IMR-90 (cell line): Measurements from ENCODE around the gene SCN10A. TPM values are rescaled to one million over a fixed set of nuclear protein-coding genes. Genes with fewer than 3 reads are reported as not detected.

Experiments used
- ATAC-seq: fragments of 200-7000 bp; cut with Tn5 transposase; 2 replicates; pipeline ENCODE4 v1.9.1; 2020; ENCODE audit warnings: low read depth, mild to moderate bottlenecking, moderate library complexity
- Bru-seq: library from RNA; stranded (reverse); fragments of 400-500 nt; gene quantifications from one replicate; lab custom pipeline; 2021; lab: Mats Ljungman, UMichigan
- BruChase-seq, 2 experiments: library from RNA; stranded (reverse); fragments of 400-500 nt; gene quantifications; one replicate each; lab custom pipeline; 2021; lab: Mats Ljungman, UMichigan
- BruUV-seq: library from RNA; stranded (reverse); fragments of 400-500 nt; replicated peaks from 2 replicates; lab custom pipeline; 2021; lab: Mats Ljungman, UMichigan
- CTCF ChIA-PET: fragments of 300-600 bp; formaldehyde crosslinking; extraction: SDS; loops from one replicate; lab custom pipeline; 2021; ENCODE audit warnings: antibody characterized with exemption; lab: Yijun Ruan, JAX
- POLR2A ChIA-PET: fragments of 300-600 bp; sonication (Branson Sonifier 250); formaldehyde crosslinking; loops from one replicate; lab custom pipeline; 2022; ENCODE audit warnings: antibody characterized with exemption; ENCODE audit not compliant: unreplicated experiment; lab: Charles Lee
- DNase-seq: peaks from one replicate; pipeline ENCODE4 v3.0.0; 2013
- H2AFZ ChIP-seq: replicated peaks from 2 replicates; pipeline ENCODE3; 2013; ENCODE audit warnings: low read length, mild to moderate bottlenecking; ENCODE audit not compliant: poor library complexity
- H2AK5ac ChIP-seq: 2 replicates; pipeline ENCODE4 v1.6.1; 2013; ENCODE audit warnings: low read depth, low read length, inconsistent platforms
- H2AK9ac ChIP-seq: replicated peaks from 2 replicates; pipeline ENCODE3; 2013; ENCODE audit warnings: mild to moderate bottlenecking, low read depth, low read length, moderate library complexity; ENCODE audit not compliant: poor library complexity
- H2BK120ac ChIP-seq: 2 replicates; pipeline ENCODE4 v1.6.1; 2013; ENCODE audit warnings: low read depth, low read length, inconsistent platforms
- H2BK15ac ChIP-seq: 3 replicates; pipeline ENCODE4 v1.6.1; 2013; ENCODE audit warnings: low read depth, low read length, inconsistent platforms
- H2BK20ac ChIP-seq: 2 replicates; pipeline ENCODE4 v1.6.1; 2013; ENCODE audit warnings: low read depth, mild to moderate bottlenecking, inconsistent platforms, low read length, moderate library complexity
- H2BK5ac ChIP-seq: 2 replicates; pipeline ENCODE4 v1.6.1; 2013; ENCODE audit warnings: mild to moderate bottlenecking, low read depth, low read length, inconsistent platforms; ENCODE audit not compliant: poor library complexity, severe bottlenecking
- H3K14ac ChIP-seq: replicated peaks from 2 replicates; pipeline ENCODE4 v1.6.1; 2013; ENCODE audit warnings: low read depth, low read length, inconsistent platforms
- H3K18ac ChIP-seq: 2 replicates; pipeline ENCODE4 v1.6.1; 2013; ENCODE audit warnings: low read depth, low read length, control low read depth
- H3K23ac ChIP-seq: 2 replicates; pipeline ENCODE4 v1.6.1; 2013; ENCODE audit warnings: low read depth, low read length, inconsistent platforms
- H3K27ac ChIP-seq: 2 replicates; pipeline ENCODE4 v1.5.1; 2013; ENCODE audit warnings: mild to moderate bottlenecking, control low read depth, low read length; ENCODE audit not compliant: insufficient read depth
- H3K27me3 ChIP-seq: 2 replicates; pipeline ENCODE4 v1.6.1; 2013; ENCODE audit warnings: low read length; ENCODE audit not compliant: control insufficient read depth, insufficient read depth
- H3K36me3 ChIP-seq: 2 replicates; pipeline ENCODE4 v1.6.1; 2013; ENCODE audit warnings: low read length, mixed read lengths; ENCODE audit not compliant: control insufficient read depth, insufficient read depth
- H3K4ac ChIP-seq: 2 replicates; pipeline ENCODE4 v1.6.1; 2013; ENCODE audit warnings: low read depth, low read length, inconsistent platforms
- H3K4me1 ChIP-seq: 2 replicates; pipeline ENCODE4 v1.6.1; 2013; ENCODE audit warnings: low read length, mixed read lengths; ENCODE audit not compliant: control insufficient read depth, insufficient read depth
- H3K4me2 ChIP-seq: 2 replicates; pipeline ENCODE4 v1.6.1; 2013; ENCODE audit warnings: low read depth, mild to moderate bottlenecking, control low read depth, low read length, moderate library complexity
- H3K4me3 ChIP-seq: 2 replicates; pipeline ENCODE4 v1.5.1; 2013; ENCODE audit warnings: low read depth, mild to moderate bottlenecking, control low read depth, low read length, moderate library complexity; ENCODE audit not compliant: insufficient read depth
- H3K56ac ChIP-seq: 2 replicates; pipeline ENCODE4 v1.6.1; 2013; ENCODE audit warnings: low read length, inconsistent platforms; ENCODE audit not compliant: insufficient read depth; ENCODE audit errors: extremely low read depth
- H3K79me1 ChIP-seq, 2 experiments: 2 replicates each; pipeline ENCODE4 v1.6.1; 2013; ENCODE audit warnings: low read length in 2 of 2, inconsistent platforms in 1 of 2, low read depth in 1 of 2
- H3K9ac ChIP-seq: 2 replicates; pipeline ENCODE4 v1.6.1; 2013; ENCODE audit warnings: low read depth, low read length, control low read depth
- H3K9me1 ChIP-seq: 2 replicates; pipeline ENCODE4 v1.6.1; 2013; ENCODE audit warnings: low read length, inconsistent platforms; ENCODE audit not compliant: insufficient read depth
- H3K9me3 ChIP-seq: 2 replicates; pipeline ENCODE4 v1.6.1; 2013; ENCODE audit warnings: low read length; ENCODE audit not compliant: control insufficient read depth, insufficient read depth
- H4K20me1 ChIP-seq: 2 replicates; pipeline ENCODE4 v1.6.1; 2013; ENCODE audit warnings: low read length, inconsistent platforms; ENCODE audit not compliant: insufficient read depth
- H4K5ac ChIP-seq: 2 replicates; pipeline ENCODE4 v1.6.1; 2013; ENCODE audit warnings: mild to moderate bottlenecking, low read depth, low read length, control low read depth
- H4K8ac ChIP-seq, 2 experiments: 2 replicates each; pipeline ENCODE4 v1.6.1; 2013; ENCODE audit warnings: low read depth in 2 of 2, low read length in 2 of 2, control low read depth in 1 of 2, inconsistent platforms in 1 of 2
- H4K91ac ChIP-seq: 2 replicates; pipeline ENCODE4 v1.6.1; 2013; ENCODE audit warnings: low read depth, low read length, inconsistent platforms; ENCODE audit not compliant: insufficient read depth
- MAZ ChIP-seq: IDR thresholded peaks from 2 replicates; pipeline ENCODE4 v1.6.1; 2012; ENCODE audit warnings: low read depth, mild to moderate bottlenecking, low read length, improper control_type of control experiment, moderate library complexity, borderline replicate concordance
- WGBS, 2 experiments: methylation state at CpG; one replicate each; pipeline versions ENCODE4 v1.1.5 to v1.1.7; 2013; ENCODE audit warnings: missing lambda C conversion rate in 2 of 2; ENCODE audit not compliant: insufficient read length in 1 of 2; ENCODE audit errors: extremely low coverage in 2 of 2; 5-methylcytosine and 5-hydroxymethylcytosine counted together
- dilution Hi-C: fragments of 300-500 bp; cut with HindIII; formaldehyde crosslinking; loops from one replicate; pipeline ENCODE4 v1.14.3; 2018; ENCODE audit warnings: low sequenced_read_pairs; ENCODE audit not compliant: unreplicated experiment
- in situ Hi-C: fragments of 300-500 bp; cut with MboI; formaldehyde crosslinking; loops from 3 replicates; pipeline ENCODE4 v1.14.3; 2019; ENCODE audit warnings: low sequenced_read_pairs, inconsistent platforms, mixed read lengths
- intact Hi-C: fragments of 100-400 bp; cut with micrococcal nuclease; formaldehyde crosslinking; loops from 2 replicates; pipeline ENCODE4 v1.10.0; 2022
- long read RNA-seq: library from polyadenylated mRNA; unstranded; transcript quantifications from one replicate; pipeline ENCODE4 v2.0.0, GENCODE V29; 2021; ENCODE audit not compliant: unreplicated experiment
- polyA plus RNA-seq, 3 experiments: library from polyadenylated mRNA; depleted of rRNA; stranded (reverse); fragments of >200 nt; gene quantifications; 2 replicates each; pipeline ENCODE4 v1.2.3, GENCODE V29; 2012; ENCODE audit warnings: low replicate concordance in 1 of 3
- total RNA-seq: library from RNA; depleted of rRNA; stranded (reverse); fragments of >200 nt; gene quantifications from 2 replicates; pipeline ENCODE4 v1.2.3, GENCODE V29; 2012; rRNA removed

Gene SCN10A
- not detected in 2 replicates for total RNA-seq
- not detected in 2 replicates for polyA plus RNA-seq (2012; rRNA removed)
- under 0.01 TPM in 1 of 2 replicates, not detected in the other for polyA plus RNA-seq (2012; cell fraction: cytosol; rRNA removed)
- polyA plus RNA-seq (2012; cell fraction: nucleus; rRNA removed; ENCODE audit: low replicate concordance) = 0.01 TPM in 2 replicates
- percentile 3 among the genes with signal in this experiment for Bru-seq, nascent RNA
- percentile 4 among the genes with signal in this experiment for BruChase-seq, experiment 1, labeled RNA remaining after a 6-hour chase
- percentile 2 among the genes with signal in this experiment for BruChase-seq, experiment 2, labeled RNA remaining after a 2-hour chase
- long read RNA-seq = 0 reads

DNA sequence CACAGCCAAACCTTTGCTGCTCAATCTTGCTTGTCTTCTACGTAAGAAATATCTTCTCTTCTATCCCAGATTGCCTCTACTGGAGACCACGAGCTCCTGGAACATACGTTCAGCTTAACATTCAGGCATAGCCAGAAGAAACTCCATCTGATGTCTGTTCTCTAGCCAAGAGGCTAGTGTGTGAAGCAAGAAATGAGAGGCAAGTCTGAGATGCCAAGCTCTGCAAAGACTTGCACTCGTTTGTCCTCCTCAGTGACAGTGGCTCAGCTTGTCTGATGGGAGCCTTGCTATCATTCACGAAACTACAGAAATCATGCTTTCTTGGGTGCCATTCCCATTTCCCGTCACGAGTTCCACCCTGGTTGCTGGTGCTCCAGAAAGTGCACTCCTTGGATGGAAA is at the start of gene SCN10A:
Gene SCN10A (minus strand): TSS at position 192 of the 400 bp plus-strand sequence. CDS start 22,207 bp downstream, outside the sequence.
- no peak for ATAC-seq

More for the DNA sequence above, at the start of gene SCN10A:
- H4K5ac ChIP-seq = no peak within 1 kb of the TSS
- no peak within 1 kb of the TSS for H3K14ac ChIP-seq
- H3K9me1 ChIP-seq = no peaks in the 10 kb centered on the region
- H3K18ac ChIP-seq = no peak within 1 kb of the TSS
- no TSS peak for BruUV-seq
- no peak within 1 kb of the TSS for H2BK15ac ChIP-seq
- WGBS, 2 experiments = 30% methylated on average over 2 of the region's 7 CpGs; no CpG with 5 or more reads in 1 of the 2 experiments
- H3K56ac ChIP-seq = no peak within 1 kb of the TSS
- ChIA-PET POLR2A (no interaction called here), CTCF (interaction anchor here (1.3 kb wide), 1 partner anchor 145 kb away, joined by 3 read pairs; no protein-coding TSS in a partner anchor)
- H3K79me1 ChIP-seq = no peaks in the 10 kb centered on the region
- H3K23ac ChIP-seq = no peak within 1 kb of the TSS
- no peaks in the 10 kb centered on the region for H3K9me3 ChIP-seq
- no peak within 1 kb of the TSS for H2BK5ac ChIP-seq
- no peak for DNase-seq
- peaks cover 14% of the 10 kb centered on the region for H3K27me3 ChIP-seq
- no peaks in the 10 kb centered on the region for H4K20me1 ChIP-seq
- H3K4me3 ChIP-seq = no peak within 1 kb of the TSS
- no peak within 1 kb of the TSS for H3K9ac ChIP-seq
- no peak within 1 kb of the TSS for H3K27ac ChIP-seq
- no peak within 1 kb of the TSS for H4K8ac ChIP-seq
- H2AK9ac ChIP-seq = no peak within 1 kb of the TSS
- intact Hi-C loops (no loop called here), dilution Hi-C loops (no loop called here), in situ Hi-C loops (no loop called here)
- H2AFZ ChIP-seq = no peak within 1 kb of the TSS
- no peak within 1 kb of the TSS for H4K91ac ChIP-seq
- H2BK20ac ChIP-seq = no peak within 1 kb of the TSS
- no peak within 1 kb of the TSS for H2BK120ac ChIP-seq
- no peak within 1 kb of the TSS for H3K4me2 ChIP-seq
- no peaks in the 10 kb centered on the region for H3K4me1 ChIP-seq
- no peaks in the 10 kb centered on the region for H3K36me3 ChIP-seq
- no peak for TF ChIP-seq MAZ
- H2AK5ac ChIP-seq = no peak within 1 kb of the TSS
- no peak within 1 kb of the TSS for H3K4ac ChIP-seq
